ENCODE results near the gene TSPYL6. TPM values are rescaled to one million over a fixed set of nuclear protein-coding genes. Genes with fewer than 3 reads are reported as not detected.
"Not testable (repeated sequence)": the region's sequence is repeated elsewhere in the genome, so short reads cannot be mapped to it uniquely, and the experiment has no call there.

The TSPYL6 gene
- total RNA-seq, 1 experiment from 2014 or later: not detected

DNA sequence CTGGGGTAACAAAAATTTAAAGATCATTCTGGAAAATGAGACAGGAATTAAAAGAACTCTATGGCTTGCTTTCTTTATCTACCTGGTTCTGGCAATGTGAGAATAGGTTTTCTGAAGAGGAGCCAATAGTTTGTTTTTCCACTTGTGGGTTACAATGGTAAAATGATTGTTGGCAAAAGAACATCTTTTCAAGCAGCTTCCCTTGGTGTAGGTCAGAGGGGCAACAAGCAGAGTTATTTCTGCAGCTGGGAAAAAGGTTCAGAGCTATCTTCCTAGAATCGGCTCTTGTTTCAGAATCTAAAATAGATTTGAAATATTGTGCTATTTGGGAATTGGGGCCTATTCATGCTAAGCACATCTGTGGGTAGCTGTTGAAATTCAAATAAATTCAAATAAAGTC is 11.5 kb upstream of the TSPYL6 start:
- Histone ChIP-seq H3K4me1 (ENCODE audit: insufficient read depth, low read length) (no peaks in the 10 kb centered on the region), H3K27me3 (ENCODE audit: low read length) (no peaks in the 10 kb centered on the region), H3K27ac (ENCODE audit: low read length) (no peak overlapping the region), H3K9me2 (replicated peaks; ENCODE audit: low read length) (no peaks in the 10 kb centered on the region), H3K36me3 (ENCODE audit: low read depth, low read length) (no peaks in the 10 kb centered on the region), H2AFZ (ENCODE audit: low read length) (no peak overlapping the region), H3K4me2 (ENCODE audit: low read length) (no peak overlapping the region), H3K4me3 (ENCODE audit: low read length) (no peak overlapping the region), H3K9me3 (ENCODE audit: low read length) (no peaks in the 10 kb centered on the region), H3K79me2 (ENCODE audit: low read length) (no peaks in the 10 kb centered on the region), H4K20me1 (ENCODE audit: low read length) (no peaks in the 10 kb centered on the region), H3K9ac (ENCODE audit: low read length) (no peak overlapping the region), H3F3A (ENCODE audit: low read length, unreplicated experiment) (no peaks in the 10 kb centered on the region)
- intact Hi-C loops (cut with micrococcal nuclease): no loop called here
- ChIA-PET POLR2A (ENCODE audit: unreplicated experiment) (no interaction called here), CTCF (no interaction called here)
- no TSS peak for BruUV-seq (replicated peaks)
- TF ChIP-seq, protein P1, sequence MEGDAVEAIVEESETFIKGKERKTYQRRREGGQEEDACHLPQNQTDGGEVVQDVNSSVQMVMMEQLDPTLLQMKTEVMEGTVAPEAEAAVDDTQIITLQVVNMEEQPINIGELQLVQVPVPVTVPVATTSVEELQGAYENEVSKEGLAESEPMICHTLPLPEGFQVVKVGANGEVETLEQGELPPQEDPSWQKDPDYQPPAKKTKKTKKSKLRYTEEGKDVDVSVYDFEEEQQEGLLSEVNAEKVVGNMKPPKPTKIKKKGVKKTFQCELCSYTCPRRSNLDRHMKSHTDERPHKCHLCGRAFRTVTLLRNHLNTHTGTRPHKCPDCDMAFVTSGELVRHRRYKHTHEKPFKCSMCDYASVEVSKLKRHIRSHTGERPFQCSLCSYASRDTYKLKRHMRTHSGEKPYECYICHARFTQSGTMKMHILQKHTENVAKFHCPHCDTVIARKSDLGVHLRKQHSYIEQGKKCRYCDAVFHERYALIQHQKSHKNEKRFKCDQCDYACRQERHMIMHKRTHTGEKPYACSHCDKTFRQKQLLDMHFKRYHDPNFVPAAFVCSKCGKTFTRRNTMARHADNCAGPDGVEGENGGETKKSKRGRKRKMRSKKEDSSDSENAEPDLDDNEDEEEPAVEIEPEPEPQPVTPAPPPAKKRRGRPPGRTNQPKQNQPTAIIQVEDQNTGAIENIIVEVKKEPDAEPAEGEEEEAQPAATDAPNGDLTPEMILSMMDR (conservative IDR thresholded peaks at IDR 0.05; ENCODE audit: low read depth, low read length): no peak
- TF ChIP-seq EZH2 (IDR thresholded peaks at IDR 0.05; ENCODE audit: low read length, unreplicated experiment) (no peak), EZH2phosphoT487 (IDR thresholded peaks at IDR 0.05; ENCODE audit: borderline replicate concordance, low read length) (no peak)
- ATAC-seq: no peak
- no peak for DNase-seq

- H3F3A ChIP-seq (ENCODE audit: low read length, unreplicated experiment); H3K4me1 ChIP-seq (ENCODE audit: insufficient read depth, low read length); H3K27me3 ChIP-seq (ENCODE audit: low read length); H2AFZ ChIP-seq (ENCODE audit: low read length); ATAC-seq; BruUV-seq (replicated peaks); H3K27ac ChIP-seq (ENCODE audit: low read length); CTCF ChIA-PET; H3K9me3 ChIP-seq (ENCODE audit: low read length); DNase-seq; intact Hi-C loops (cut with micrococcal nuclease); H3K79me2 ChIP-seq (ENCODE audit: low read length); H3K4me2 ChIP-seq (ENCODE audit: low read length); H4K20me1 ChIP-seq (ENCODE audit: low read length); H3K4me3 ChIP-seq (ENCODE audit: low read length); H3K36me3 ChIP-seq (ENCODE audit: low read depth, low read length); H3K9ac ChIP-seq (ENCODE audit: low read length); POLR2A ChIA-PET (ENCODE audit: unreplicated experiment); H3K9me2 ChIP-seq (replicated peaks; ENCODE audit: low read length): not testable (repeated sequence)
Measured at GRCh38 chr2:54265081-54265480, 9.1 kb upstream of the TSPYL6 start.

GRCh38 chr2:54262015-54262765 is 6.2 kb upstream of the TSPYL6 start:
- Histone ChIP-seq H3F3A (ENCODE audit: low read length, unreplicated experiment) (no peaks in the 10 kb centered on the region), H2AFZ (ENCODE audit: low read length) (no peak overlapping the region), H3K4me1 (ENCODE audit: insufficient read depth, low read length) (no peaks in the 10 kb centered on the region), H3K9ac (ENCODE audit: low read length) (no peak overlapping the region), H3K9me2 (replicated peaks; ENCODE audit: low read length) (no peaks in the 10 kb centered on the region), H3K4me2 (ENCODE audit: low read length) (no peak overlapping the region), H4K20me1 (ENCODE audit: low read length) (no peaks in the 10 kb centered on the region), H3K36me3 (ENCODE audit: low read depth, low read length) (no peaks in the 10 kb centered on the region), H3K4me3 (ENCODE audit: low read length) (no peak overlapping the region), H3K9me3 (ENCODE audit: low read length) (no peaks in the 10 kb centered on the region), H3K27ac (ENCODE audit: low read length) (no peak overlapping the region), H3K27me3 (ENCODE audit: low read length) (no peaks in the 10 kb centered on the region), H3K79me2 (ENCODE audit: low read length) (no peaks in the 10 kb centered on the region)
- intact Hi-C loops (cut with micrococcal nuclease): no loop called here
- DNase-seq: no peak
- ChIA-PET POLR2A (ENCODE audit: unreplicated experiment) (no interaction called here), CTCF (no interaction called here)
- ATAC-seq: no peak
- TF ChIP-seq, protein P1 (conservative IDR thresholded peaks at IDR 0.05; ENCODE audit: low read depth, low read length): no peak
- TF ChIP-seq EZH2phosphoT487 (IDR thresholded peaks at IDR 0.05; ENCODE audit: borderline replicate concordance, low read length): no peak
- TF ChIP-seq EZH2 (IDR thresholded peaks at IDR 0.05; ENCODE audit: low read length, unreplicated experiment): no peak
- no TSS peak for BruUV-seq (replicated peaks)

All from PC-3 (cell line).